Activated effector memory CD4-positive, alpha-beta T cell treated with anti-CD3 and anti-CD28 coated beads, Interleukin-2, amount 50 U/mL, for 16 hours (primary cell): Measurements from ENCODE around the gene MS4A6E.
"Not testable (repeated sequence)": the region's sequence is repeated elsewhere in the genome, so short reads cannot be mapped to it uniquely, and the experiment has no call there.

Source experiments
- DNase-seq: peaks from one replicate; pipeline ENCODE4 v3.0.0-alpha.2; 2020

Gene MS4A6E, protein sequence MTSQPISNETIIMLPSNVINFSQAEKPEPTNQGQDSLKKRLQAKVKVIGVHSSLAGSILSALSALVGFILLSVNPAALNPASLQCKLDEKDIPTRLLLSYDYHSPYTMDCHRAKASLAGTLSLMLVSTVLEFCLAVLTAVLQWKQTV

DNA sequence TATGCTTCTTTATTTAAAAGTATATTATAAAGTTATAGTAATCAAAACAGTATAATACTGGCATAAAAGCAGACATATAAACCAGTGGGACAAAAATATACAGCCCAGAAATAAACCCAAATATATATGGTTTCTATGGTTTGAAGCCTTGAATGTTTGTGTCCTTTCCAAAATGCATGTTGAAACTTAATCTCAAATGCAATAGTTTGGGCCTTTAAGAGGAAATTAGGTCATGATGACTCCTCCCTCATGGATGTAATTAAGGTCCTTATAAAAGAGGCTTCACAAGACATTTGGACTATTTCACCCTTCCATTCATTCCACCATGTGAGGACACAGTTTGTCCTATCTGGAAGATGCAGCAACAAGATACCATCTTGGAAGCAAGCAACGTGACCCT is at the start of gene MS4A6E:
MS4A6E (plus strand) TSS at position 301 of the 400 bp plus-strand sequence. CDS start 7,641 bp downstream, outside the sequence.
- no peak for DNase-seq

DNA sequence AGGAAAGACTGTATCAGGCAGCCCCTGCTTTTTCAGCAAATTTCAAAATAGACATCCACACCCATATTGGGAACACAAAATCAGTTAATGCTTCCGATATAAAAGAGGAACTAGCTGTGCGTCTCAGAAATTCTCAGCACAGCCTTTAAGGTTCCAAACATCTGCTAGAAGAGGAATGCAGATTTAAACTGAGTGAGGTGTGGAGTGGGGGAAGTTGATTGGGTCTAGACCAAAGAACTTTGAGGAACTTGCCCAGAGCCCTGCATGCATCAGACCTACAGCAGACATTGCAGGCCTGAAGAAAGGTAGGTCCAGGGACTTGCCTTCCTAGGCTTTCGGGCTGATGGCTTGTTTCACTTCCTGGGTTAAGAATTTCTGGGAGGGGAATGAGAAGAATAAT is 46.6 kb upstream of the MS4A6E start, which contains the start of gene MS4A4A:
MS4A4A (plus strand) TSS at position 255 of the 400 bp plus-strand sequence; CDS start at position 265, 10 bp downstream.
- DNase-seq = no peak

DNA sequence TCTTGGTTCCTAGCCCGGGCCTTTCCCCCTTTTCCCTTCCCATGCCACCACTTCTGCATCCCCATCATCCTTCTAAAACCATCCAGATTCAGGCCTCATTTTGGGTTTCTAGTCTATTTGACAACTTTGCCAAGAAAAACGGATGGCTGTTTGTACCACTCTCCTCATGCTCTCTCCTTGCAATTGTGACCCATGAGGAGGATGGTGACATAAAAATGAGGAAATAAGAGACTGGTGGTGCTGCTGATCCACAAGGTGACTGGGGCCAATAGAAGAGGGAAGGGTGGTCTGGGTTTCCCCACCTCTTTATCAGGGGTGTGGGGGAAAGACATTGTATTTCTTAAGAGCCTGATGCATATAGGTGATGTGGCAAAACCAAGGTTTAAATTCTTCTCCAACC is 45.6 kb upstream of the MS4A6E start:
- DNase-seq = no peak

DNA sequence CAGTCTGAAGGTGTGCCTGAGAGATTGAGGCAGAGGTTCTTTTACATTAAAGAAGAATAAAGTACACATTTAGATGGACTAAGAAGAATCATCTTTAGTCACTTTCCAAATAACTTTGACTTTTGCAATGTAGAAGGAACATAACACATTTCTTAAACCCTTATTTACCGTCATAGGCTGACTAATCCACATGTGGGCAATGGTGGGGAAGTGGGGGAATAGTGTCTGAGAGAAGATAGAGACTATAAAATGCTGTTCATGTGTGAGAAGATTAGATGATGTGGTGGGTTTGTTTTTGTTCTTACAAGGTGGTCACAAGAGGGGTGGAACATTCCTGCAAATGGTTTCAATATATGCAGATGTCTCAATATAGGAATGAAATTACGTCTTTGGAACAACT is 44.8 kb upstream of the MS4A6E start:
- no peak for DNase-seq

DNA sequence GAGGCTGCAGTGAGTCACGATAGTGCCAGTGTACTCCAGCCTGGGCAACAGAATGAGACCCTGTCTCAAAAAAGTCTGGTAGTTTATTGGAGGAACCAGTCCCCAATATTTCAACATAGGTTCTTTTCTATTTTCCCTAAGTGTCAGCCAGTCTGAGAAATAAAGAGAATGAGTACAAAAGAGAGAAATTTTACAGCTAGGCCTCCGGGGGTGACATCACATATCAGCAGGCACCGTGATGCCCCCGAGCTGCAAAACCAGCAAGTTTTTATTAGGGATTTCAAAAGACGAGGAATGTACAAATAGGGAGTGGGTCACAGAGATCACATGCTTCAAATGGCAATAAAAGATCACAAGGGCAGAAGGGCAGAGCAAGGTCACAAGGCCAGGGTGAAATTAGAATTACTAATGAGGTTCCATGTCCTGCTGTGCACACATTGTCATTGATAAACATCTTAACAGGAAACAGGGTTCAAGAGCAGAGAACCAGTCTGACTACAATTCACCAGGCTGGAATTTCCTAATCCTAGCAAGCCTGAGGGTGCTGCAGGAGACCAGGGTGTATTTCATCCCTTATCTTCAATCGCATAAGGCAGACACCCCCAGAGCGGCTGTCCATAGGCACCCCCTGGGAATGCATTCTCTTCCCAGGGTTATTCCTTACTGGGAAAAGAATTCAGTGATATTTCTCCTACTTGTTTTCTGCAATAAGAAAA is 41.5 kb upstream of the MS4A6E start:
- DNase-seq = not testable (repeated sequence)

DNA sequence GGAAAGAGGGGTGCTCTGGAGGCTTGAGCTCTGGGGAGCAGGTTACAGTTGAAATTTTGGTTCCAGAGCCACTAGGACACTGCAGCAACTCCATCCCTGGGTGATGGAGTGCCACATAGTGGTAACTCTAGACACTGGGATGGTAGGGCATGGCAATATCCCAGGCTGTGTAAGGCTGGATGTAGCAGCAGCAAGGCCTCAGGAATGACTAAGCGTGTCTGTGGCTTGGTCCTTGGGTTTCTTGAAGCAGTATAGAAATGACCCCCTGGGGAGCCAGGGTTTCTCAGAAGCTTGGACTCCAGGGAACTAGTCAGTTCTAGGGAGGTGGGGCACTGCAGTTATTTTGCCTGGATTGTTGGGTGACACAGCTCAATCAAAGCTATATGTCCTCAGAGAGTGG is 38.5 kb upstream of the MS4A6E start:
- DNase-seq = no peak

DNA sequence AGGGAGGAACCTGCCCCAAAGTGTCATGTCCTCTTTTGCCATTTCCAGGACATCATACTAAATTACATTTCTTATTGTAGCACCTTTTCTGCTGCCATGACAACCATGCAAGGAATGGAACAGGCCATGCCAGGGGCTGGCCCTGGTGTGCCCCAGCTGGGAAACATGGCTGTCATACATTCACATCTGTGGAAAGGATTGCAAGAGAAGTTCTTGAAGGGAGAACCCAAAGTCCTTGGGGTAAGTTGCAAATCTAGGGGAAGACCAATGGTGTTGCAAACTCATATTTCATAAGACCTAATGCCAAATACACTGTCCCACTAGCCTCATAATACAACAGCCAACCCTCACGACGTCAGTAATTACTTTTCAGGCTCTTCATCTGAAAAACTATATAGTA is 34.9 kb upstream of the MS4A6E start:
- no peak for DNase-seq

DNA sequence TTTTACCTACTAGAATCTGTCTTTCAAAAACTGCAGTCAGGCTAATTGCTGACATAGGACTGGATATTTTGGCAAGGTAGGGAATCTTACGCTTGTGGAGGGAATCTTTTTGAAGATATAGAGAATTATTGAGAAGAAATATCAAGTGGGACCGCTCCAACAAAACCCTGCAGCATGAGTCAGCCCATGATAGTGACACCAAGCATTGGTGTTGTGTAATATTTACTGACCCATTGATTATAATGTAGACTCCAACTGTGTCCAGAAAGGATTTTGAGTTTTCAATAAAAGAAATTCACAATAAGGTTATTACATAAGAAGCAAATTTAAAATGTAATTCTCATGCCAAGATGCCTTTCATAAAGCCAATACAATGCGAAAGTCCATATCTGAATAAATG is 25.9 kb upstream of the MS4A6E start:
- DNase-seq = no peak

DNA sequence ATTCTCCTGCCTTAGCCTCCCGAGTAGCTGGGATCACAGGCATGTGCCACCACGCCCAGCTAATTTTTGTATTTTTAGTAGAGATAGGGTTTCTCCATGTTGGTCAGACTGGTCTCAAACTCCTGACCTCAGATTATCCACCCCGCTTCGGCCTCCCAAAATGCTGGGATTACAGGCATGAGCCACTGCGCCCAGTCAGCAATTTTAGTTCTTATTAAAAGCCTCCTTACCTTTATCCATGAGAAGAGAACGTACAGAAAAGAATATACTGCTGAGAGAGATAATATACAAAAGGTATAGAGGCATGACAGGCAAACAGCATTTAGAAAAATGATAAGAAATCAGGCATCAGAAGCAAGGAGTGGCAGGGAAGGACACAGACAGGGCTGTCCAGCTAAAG is 25.2 kb upstream of the MS4A6E start:
- DNase-seq = not testable (repeated sequence)

DNA sequence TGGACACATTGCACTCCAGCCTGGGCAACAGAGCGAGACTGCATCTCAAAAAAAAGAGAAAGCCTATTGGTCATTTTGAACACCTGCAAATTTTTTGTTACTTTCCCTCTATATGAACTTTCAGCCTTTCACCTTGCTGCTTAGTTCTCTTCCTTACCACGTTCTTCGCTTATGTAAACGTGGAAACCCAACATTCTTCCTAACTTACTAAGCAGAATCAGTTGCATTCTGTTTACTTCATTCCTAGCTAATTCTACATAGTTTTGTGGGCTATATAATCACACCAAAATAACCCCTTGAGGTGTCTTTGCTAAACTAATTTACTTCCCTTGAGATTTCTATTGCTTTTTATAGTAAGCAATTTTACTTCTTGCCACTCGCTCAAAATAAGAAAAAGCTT is 23.4 kb upstream of the MS4A6E start:
- DNase-seq = no peak

DNA sequence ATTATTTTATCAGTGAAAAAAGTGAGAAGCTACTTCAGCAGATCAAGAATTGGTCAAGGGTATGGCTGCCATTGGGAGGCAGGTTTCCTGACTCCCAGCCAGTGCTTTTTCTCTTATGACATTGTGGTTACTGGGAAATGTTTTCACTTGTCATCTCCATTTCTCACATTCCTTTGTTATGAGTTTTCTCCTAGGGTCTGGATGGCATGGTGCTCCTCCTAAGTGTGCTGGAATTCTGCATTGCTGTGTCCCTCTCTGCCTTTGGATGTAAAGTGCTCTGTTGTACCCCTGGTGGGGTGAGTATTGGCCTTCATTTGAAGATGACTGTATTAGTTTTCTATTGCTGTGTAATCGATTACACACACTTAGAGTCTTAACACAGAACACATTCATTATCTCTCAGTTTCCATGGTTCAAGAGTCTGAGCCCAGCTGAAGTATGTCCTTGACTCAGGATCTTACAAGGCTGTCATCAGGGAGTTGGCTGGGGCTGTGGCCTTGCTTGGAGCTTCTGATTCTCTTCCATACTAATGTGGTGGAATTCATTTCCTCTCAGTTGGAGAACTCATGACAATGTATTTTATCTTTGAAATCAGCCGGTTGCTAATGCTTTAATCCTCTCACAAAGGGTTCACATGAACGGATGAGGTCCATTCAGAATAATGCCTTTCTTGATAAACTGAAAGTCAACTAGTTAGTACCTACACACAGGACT is 21.0 kb upstream of the MS4A6E start:
- DNase-seq = no peak

DNA sequence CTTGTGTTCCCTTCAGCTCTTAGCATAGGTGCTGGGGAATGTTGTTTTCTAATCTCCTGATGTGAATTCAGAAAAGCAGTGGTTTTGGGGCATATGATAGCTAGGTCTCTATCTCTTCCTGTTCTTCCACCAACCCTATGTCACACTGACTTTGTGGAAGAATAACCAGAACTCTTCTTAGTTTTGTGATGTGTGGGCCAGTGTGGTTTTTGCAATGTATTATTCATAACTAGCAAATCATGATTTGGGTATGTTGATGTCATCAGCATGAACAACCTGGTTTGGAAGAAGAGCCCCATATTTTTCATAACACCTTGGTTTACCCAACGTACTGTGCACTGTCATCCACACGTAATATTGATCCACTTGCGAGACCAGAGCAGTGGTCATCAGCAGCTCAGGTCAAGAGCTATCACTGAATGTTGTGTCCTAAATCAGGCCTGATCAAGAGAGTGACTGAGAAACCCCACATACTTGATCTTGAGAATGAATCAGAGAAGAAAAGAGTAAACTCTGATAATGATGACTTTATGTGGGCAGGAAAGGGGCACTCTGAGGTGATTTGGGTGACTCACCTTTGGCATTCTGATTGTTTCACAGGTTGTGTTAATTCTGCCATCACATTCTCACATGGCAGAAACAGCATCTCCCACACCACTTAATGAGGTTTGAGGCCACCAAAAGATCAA is 19.4 kb upstream of the MS4A6E start:
- DNase-seq = no peak

DNA sequence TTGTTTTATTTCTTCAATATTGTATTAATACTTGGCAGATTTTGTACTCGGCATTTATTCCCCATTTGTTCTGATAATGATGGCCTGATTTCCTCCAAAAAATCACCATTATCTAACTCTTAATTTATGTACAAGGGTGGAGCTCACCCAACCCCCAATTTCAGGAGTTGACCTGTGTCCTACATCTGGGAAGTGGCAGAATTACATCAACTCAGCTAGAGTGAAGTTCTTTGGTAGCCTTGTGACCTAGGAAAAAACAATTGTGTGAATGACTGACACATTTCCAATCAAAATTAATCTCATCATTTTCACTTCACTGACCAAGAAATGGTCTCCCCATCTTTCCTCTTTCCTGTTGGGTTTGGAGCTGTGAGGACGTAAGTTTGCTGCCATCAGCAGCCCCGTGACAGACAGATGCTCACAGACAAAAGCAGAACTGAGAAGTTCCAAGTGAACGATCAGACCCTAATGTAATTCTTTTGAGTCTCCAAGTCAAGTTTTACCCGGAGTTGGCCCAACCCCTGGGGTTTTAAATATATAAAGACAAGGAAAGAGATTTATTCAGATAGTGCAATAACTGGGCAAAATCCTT is 16.6 kb upstream of the MS4A6E start:
- DNase-seq = no peak

DNA sequence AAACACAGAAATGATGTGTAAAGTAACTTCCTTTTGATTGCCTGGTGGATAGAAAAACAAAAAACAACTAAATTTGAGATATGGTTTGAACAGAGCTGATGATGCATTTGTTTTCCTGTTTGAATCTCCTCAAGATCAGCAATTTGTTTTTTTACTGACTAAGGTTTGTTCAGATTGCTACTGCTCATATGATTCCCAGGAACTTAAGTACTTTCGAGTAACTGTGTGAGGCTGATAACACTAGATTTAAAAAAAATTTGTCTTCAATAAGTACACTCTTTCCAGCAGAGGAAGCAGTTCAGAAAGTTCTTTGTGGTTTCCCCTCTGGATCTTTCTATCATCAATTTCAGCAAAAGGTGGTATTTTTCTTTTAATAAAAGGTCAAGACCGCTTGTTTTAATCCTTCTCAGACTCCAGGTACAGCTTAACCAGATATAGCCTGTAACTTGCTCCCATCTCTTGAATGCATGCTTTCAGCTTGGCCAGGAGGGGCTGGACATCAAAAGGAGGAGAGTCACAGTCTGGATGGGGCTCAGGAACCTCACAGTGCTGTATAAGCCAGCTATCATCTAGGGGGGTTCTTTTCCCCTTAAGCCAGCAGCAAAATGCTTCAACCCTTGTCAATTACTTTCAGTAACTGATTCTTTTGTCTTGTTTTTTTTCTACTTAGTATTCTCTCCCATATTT is 12.3 kb upstream of the MS4A6E start:
- DNase-seq = no peak

DNA sequence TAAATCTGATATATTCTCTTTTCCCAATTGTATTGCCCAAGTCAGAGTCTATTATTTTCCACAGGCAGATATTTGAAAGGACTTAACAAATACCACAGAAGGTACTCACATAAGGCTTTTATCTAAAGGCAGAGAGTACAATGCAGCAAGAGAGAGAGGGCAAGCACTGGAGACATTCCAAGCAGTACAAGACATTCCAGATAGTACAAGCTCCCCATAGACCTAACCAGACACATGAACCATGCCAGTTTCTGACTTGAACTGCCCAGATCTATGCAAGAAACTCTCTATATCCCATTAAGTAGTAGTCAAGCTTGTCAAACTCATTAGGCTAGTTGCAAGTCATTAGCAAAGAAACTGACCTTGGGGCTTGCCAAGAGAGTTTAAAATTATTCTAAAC is 11.2 kb upstream of the MS4A6E start:
- no peak for DNase-seq

DNA sequence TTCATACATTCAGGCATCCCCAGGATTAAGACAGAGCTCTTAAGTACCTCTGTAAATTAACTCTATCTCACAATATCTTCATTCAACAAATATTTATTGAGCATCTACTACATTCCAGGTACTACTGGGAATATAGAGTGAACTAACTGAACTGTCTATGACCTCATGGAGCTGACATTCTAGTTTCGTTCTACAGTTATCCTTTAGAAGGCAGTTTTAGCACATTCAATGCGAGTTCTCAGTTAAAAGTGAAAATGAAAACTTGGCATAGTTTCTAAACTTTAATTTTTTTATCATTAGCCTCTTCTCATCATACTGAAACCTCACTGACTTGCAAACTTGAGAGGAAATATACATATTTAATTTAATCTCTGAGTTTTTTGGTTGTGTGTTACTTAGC is 10.7 kb upstream of the MS4A6E start:
- no peak for DNase-seq

DNA sequence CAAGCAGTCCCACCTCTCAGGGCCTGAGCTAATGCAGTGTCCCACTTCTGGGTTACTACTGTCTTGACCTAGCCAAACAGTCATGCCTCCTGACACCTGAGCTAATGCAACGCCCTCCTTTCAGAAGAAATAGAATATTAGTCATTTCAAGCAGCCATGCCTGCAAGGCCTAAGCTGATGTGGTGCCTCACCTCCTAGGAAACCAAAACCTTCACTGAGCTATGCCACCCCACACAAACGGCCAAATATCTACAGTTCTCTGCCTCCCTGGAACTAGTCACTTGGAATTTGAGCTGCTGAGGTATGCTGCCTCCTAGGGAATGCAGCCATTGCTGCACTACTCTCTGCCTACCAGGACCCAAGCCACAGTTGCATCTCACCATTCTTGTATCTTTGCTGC is 8.3 kb upstream of the MS4A6E start:
- no peak for DNase-seq

DNA sequence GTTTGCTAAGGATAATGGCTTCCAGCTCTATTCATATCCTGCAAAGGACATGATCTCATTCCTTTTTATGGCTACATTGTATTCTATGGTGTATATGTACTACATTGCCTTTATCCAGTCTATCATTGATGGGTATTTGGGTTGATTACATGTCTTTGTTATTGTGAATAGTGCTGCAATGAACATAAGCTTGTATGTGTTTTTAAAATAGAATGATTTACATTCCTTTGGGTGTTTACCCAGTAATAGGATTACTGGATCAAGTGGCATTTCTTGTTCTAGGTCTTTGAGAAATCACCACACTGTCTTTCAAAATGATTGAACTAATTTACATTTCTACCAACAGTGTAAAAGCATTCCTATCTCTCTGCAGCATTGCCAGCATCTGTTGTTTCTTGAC is 6.0 kb upstream of the MS4A6E start:
- no peak for DNase-seq

DNA sequence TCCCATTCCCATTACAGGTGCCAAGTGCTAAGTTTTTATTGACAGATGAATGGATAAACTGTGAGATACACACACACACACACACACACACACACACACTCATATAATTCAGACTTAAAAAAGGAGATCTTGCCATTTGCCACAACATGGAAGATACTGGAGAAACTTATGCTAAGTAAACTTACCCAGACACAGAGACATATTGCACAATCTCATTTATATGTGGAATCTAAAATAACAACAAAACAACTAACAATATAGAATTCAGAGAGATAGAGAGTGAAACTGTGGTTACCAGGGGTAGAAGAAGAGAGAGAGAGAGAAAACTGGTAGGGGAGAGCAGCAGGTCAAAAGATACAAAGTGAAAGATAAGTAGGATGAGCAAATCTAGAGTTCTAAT is 1.4 kb downstream of the MS4A6E start:
- DNase-seq = no peak

DNA sequence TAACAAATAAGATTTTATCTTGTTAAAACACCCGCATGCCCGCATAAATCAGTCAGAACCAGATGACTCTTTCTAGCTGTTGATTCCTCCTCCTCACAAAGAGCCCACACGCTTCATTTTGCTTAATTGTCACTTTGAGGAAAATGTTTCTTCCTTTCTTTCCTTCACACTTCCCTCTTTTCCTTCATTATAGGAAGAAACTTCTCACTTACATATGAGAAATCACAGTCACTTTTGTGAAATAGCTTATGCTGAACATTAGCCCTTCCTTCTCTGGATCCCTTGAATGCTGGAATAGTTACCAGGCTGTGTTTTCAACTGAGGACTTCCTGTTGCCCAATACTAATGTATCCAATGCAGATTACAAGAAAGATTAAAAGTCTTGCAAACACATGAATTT is 5.8 kb downstream of the MS4A6E start:
- DNase-seq = no peak

DNA sequence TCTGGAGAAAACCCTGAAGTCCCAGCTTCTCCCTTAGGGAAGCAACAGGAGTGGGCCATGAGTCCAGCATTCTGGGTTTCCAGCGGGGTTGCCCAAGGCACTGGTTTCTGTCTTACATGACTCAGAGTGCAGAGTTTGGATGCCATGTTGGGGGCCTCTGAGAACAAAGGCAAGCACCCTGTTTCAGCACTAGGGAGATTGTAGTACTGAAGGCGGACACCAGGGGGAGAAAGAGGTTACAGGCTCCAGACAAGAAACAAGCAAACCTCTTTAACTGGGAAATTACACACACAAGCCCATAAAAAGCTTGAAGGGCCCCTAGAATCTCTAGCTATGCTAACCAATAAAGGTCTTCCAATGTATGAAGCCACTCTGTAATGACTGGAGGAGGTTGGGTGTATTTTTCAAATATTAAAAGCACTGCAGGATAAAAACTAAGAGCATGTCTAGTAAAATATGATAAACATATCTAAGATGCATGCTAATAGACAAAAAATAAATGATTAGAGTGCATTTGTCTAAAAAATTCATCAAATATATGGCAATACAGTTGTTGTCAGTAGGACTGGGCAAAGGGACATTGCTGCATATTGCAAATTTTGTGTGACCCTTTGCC is 7.1 kb downstream of the MS4A6E start:
- peak; percentile 80 for DNase-seq

DNA sequence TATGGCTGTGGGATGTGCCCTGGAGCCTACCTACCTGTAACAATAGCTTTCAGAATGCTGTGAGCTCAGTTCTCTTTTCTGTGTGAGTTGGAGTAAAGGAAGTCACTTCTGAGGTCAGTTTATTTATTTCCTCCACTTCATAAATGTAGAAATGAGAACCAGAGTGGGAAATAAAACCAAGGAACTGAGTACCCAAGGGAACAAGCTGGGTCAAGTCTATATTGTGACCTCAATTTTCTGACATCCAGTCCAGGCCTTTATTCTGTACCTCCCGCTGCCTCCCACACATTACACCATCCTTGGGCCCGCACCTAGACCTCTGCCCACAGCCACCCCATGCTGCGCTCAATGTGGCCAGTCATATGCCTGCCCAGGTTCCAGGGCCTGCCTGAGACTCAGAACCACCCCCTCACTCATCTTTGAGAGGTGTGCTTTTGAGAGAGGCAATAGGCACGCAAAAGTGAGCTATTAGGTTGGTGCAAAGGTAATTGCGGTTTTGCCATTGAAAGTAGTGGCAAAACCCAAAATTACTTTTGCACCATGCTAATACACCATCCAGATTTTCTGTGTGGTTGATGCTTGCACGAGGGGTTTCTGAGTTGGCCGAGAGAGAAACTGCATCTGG is 9.8 kb downstream of the MS4A6E start:
- DNase-seq = no peak
